Fibroblast of the aortic adventitia (primary cell): Measurements from ENCODE around the gene CRX. TPM values are rescaled to one million over a fixed set of nuclear protein-coding genes. Genes with fewer than 3 reads are reported as not detected.
"Not testable (repeated sequence)": the region's sequence is repeated elsewhere in the genome, so short reads cannot be mapped to it uniquely, and the experiment has no call there.

Experiments
- DNase-seq: peaks from one replicate; pipeline ENCODE4 v3.0.0-alpha.2; 2010; ENCODE audit warnings: low read depth
- H3K4me3 ChIP-seq: 2 replicates; pipeline ENCODE4 v1.5.1; 2011; ENCODE audit warnings: low read depth, mild to moderate bottlenecking, control low read depth, low read length, moderate library complexity
- CTCF ChIP-seq: IDR thresholded peaks from 2 replicates; pipeline ENCODE4 v1.5.1; 2011; ENCODE audit warnings: mild to moderate bottlenecking, low read length, control low read depth, inconsistent platforms; ENCODE audit not compliant: insufficient read depth
- total RNA-seq: library from RNA; depleted of rRNA; stranded (reverse); fragments of >200 nt; gene quantifications from 2 replicates; pipeline ENCODE4 v1.2.3, GENCODE V29; 2012; ENCODE audit warnings: low replicate concordance

The CRX gene
- total RNA-seq, 1 donor = not detected

DNA sequence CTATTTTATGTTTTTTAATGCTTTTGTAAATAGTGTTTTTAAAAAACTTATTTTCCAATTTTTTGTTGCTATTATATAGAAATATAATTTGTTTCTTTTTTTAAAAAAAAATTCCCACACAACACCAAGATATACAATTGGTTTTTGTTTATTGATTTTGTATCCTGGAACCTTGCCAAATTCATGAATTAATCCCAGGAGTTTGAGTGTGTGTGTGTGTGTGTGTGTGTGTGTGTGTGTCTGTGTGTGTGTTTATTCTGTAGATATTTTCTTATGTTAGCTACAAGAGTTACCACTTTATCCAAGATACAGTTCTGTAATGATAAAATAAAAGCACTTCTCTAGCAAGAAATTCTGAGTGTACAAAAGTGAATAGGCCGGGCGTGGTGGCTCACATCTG is 25.0 kb upstream of the CRX start:
- TF ChIP-seq CTCF = no peak

GRCh38 chr19:47797996-47798903 is 23.5 kb upstream of the CRX start:
- no peak for DNase-seq
- H3K4me3 ChIP-seq = no peak overlapping the region
- no peak for TF ChIP-seq CTCF

More for the DNA sequence above, 25.0 kb upstream of the CRX start:
- no peak for DNase-seq
- H3K4me3 ChIP-seq = no peak overlapping the region

- no peak for TF ChIP-seq CTCF
- DNase-seq = no peak
- no peak overlapping the region for H3K4me3 ChIP-seq
These were observed 22.9 kb upstream of the CRX start for GRCh38 chr19:47798904-47799266.

DNA sequence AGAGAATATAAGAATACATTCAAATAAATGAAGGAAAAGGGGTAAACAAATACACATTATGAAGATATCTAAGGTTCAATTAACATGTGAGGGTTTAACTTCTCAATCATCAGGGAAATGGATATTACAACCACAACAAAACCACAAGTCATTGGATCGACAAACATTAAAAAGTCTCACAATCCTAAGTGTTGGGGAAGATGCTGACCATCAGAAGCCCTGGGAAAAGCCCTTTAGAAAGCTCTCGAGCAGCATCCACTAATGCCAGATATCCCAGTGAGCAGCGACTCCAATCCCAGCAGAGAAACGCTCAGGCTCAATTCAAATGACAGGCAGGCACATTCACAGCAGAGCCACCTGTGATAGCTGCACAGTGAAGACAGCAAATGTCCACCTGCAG is 20.5 kb upstream of the CRX start:
- no peak for DNase-seq
- no peak for TF ChIP-seq CTCF
- no peak overlapping the region for H3K4me3 ChIP-seq

GRCh38 chr19:47802521-47803043 is 19.2 kb upstream of the CRX start:
- no peak for TF ChIP-seq CTCF
- no peak overlapping the region for H3K4me3 ChIP-seq
- no peak for DNase-seq

DNA sequence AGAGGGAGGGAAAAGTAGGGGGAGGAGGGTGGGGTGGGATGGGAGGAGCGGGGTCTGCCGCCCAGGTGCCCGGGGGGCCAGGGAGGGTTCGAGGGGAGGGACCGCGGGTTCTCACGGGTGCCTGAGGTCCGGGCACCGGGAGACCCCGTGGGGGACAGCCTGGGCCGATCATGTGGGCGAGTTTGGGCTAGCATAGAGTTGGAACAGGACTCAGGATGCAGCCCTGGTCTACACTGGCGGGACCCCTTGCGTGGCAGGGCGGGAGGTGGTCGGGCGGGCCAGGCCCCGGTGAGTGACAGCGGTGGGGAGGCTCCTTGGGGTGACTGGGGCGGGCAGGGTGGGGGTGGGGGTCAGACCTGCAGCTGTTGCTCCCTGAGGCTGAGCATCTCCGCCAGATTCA is 18.6 kb upstream of the CRX start:
- DNase-seq, H3K4me3 ChIP-seq: not testable (repeated sequence)

- H3K4me3 ChIP-seq, DNase-seq: not testable (repeated sequence)
These were observed 18.1 kb upstream of the CRX start for GRCh38 chr19:47803671-47804070.

DNA sequence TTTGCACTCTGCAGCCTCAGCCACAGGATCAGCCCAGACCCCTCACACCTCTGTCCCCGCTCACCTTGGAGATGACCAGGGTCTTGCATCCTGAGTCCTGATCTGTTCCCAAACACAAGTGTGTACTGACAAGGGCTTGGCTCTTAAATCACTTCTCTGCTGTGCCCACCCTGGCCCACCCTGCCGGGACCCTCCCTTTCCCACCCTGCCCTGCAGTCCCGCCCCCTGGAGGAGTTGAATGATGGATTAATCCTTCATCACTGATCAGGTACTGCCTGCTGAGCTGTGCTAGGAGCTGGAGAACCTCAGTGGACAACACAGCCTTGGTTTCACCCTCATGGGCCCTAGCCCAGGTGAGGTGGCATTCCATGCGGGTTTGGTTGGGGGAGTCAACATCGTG is 17.3 kb upstream of the CRX start, which contains the start of gene TPRX1:
TPRX1 (minus strand) TSS at position 101 of the 400 bp plus-strand sequence; CDS start at position 89, 12 bp downstream.
- H3K4me3 ChIP-seq, DNase-seq: not testable (repeated sequence)
